DND-41 (cell line): ENCODE results near the gene NELFA.

ENCODE experiments used
- EZH2 ChIP-seq: IDR thresholded peaks from 3 replicates; pipeline ENCODE4 v1.6.1; 2012; ENCODE audit warnings: borderline replicate concordance, low read depth, mild to moderate bottlenecking, moderate library complexity, low read length, inconsistent platforms; ENCODE audit not compliant: severe bottlenecking
- TF ChIP-seq, protein P1 (sequence below): IDR thresholded peaks from 2 replicates; pipeline ENCODE4 v1.5.1; 2012; ENCODE audit warnings: borderline replicate concordance, low read length, moderate library complexity, mild to moderate bottlenecking; ENCODE audit not compliant: poor library complexity, severe bottlenecking; ENCODE audit errors: extremely low read depth

DNA sequence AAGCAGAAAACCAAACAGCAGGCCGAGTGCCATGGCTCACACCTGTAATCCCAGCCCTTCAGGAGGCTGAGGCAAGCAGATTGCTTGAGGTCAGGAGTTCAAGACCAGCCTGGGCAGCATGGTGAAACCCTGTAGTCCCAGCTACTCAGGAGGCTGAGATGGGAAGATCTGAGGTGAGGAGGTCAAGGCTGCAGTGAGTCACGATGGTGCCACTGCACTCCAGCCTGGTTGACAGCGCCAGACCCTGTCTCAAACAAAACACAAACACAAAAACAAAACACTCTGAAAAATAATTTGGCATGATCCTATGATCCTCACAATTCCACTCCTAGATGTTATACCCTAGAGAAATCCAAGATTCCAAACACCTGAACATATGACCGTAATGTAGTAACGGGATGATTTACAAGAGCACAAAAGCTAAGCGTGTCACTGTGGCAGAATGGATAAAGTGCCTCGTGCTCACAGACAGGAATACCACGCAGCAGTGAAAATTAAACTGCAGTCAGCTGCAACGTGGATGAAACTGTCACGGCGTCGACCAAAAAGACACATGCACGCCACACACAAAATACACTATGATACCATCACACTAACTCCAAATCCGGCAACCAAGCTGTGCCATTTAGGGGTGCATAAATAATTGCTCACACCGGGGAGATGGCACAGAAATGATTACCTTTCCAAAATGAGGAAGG is 1.7 kb downstream of the NELFA start:
- no peak for TF ChIP-seq EZH2
- TF ChIP-seq, protein P1, sequence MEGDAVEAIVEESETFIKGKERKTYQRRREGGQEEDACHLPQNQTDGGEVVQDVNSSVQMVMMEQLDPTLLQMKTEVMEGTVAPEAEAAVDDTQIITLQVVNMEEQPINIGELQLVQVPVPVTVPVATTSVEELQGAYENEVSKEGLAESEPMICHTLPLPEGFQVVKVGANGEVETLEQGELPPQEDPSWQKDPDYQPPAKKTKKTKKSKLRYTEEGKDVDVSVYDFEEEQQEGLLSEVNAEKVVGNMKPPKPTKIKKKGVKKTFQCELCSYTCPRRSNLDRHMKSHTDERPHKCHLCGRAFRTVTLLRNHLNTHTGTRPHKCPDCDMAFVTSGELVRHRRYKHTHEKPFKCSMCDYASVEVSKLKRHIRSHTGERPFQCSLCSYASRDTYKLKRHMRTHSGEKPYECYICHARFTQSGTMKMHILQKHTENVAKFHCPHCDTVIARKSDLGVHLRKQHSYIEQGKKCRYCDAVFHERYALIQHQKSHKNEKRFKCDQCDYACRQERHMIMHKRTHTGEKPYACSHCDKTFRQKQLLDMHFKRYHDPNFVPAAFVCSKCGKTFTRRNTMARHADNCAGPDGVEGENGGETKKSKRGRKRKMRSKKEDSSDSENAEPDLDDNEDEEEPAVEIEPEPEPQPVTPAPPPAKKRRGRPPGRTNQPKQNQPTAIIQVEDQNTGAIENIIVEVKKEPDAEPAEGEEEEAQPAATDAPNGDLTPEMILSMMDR = no peak
